Measurements from ENCODE around the gene IFNL2. TPM values are rescaled to one million over a fixed set of nuclear protein-coding genes. Genes with fewer than 3 reads are reported as not detected.

IFNL2 gene
- total and polyA plus RNA-seq, 9 donors = not detected

- no peak for DNase-seq
- Histone ChIP-seq H3K27me3 (no peaks in the 10 kb centered on the region), H3K4me3 (no peak overlapping the region), H3K9me3 (no peaks in the 10 kb centered on the region), H3K36me3 (no peaks in the 10 kb centered on the region), H3K4me1 (ENCODE audit: insufficient read depth) (no peaks in the 10 kb centered on the region), H3K27ac (no peak overlapping the region)
- no peak for TF ChIP-seq EP300 (IDR thresholded peaks at IDR 0.05)
- TF ChIP-seq CTCF (IDR thresholded peaks at IDR 0.05) = no peak
- TF ChIP-seq POLR2A (IDR thresholded peaks at IDR 0.05) = no peak
- intact Hi-C loops (cut with DNase I) = no loop called here
- WGBS, 3 donors = 13 to 34% (median 23%) methylated on average over 49 to 92 of the region's 92 CpGs
These were observed 20.2 kb upstream of the IFNL2 start for GRCh38 chr19:39247701-39248664.

- no peaks in the 10 kb centered on the region for H3K9me3 ChIP-seq
- DNase-seq = no peak
- H3K4me3 ChIP-seq = no peak within 1 kb of the TSS
- 67 to 83% (median 82%) methylated on average over 13 of the region's 13 CpGs for WGBS, 3 donors
- intact Hi-C loops (cut with DNase I) = no loop called here
- no peaks in the 10 kb centered on the region for H3K27me3 ChIP-seq
- no peak within 1 kb of the TSS for H3K27ac ChIP-seq
- no peaks in the 10 kb centered on the region for H3K36me3 ChIP-seq
- no peaks in the 10 kb centered on the region for H3K4me1 ChIP-seq (ENCODE audit: insufficient read depth)
- TF ChIP-seq POLR2A (IDR thresholded peaks at IDR 0.05) (no peak), EP300 (IDR thresholded peaks at IDR 0.05) (no peak), CTCF (IDR thresholded peaks at IDR 0.05) (no peak)
These were observed 19.4 kb upstream of the IFNL2 start, which contains the start of gene IFNL4 for GRCh38 chr19:39248806-39249205. IFNL4 (minus strand) TSS chr19:39248856.

- 43 to 63% (median 51%) methylated on average over 5 of the region's 5 CpGs for WGBS, 3 donors
- TF ChIP-seq POLR2A (IDR thresholded peaks at IDR 0.05) (no peak), CTCF (IDR thresholded peaks at IDR 0.05) (no peak), EP300 (IDR thresholded peaks at IDR 0.05) (no peak)
- Histone ChIP-seq H3K4me3 (no peak overlapping the region), H3K27ac (no peak overlapping the region), H3K9me3 (no peaks in the 10 kb centered on the region), H3K27me3 (no peaks in the 10 kb centered on the region), H3K36me3 (no peaks in the 10 kb centered on the region), H3K4me1 (ENCODE audit: insufficient read depth) (no peaks in the 10 kb centered on the region)
- no peak for DNase-seq
- intact Hi-C loops (cut with DNase I) = no loop called here
These were observed 17.1 kb upstream of the IFNL2 start for GRCh38 chr19:39251081-39251480.

GRCh38 chr19:39251846-39252245 is 16.4 kb upstream of the IFNL2 start:
- H3K27ac ChIP-seq = no peak overlapping the region
- intact Hi-C loops (cut with DNase I) = no loop called here
- 38 to 54% (median 51%) methylated on average over 3 of the region's 3 CpGs for WGBS, 3 donors

More at GRCh38 chr19:39251846-39252245, 16.4 kb upstream of the IFNL2 start:
- no peaks in the 10 kb centered on the region for H3K4me1 ChIP-seq (ENCODE audit: insufficient read depth)
- peaks cover 0 to 4% of the 10 kb centered on the region in 2 donors for H3K9me3 ChIP-seq
- no peak overlapping the region for H3K4me3 ChIP-seq
- no peaks in the 10 kb centered on the region for H3K36me3 ChIP-seq
- TF ChIP-seq CTCF (IDR thresholded peaks at IDR 0.05) (no peak), EP300 (IDR thresholded peaks at IDR 0.05) (no peak)
- H3K27me3 ChIP-seq = no peaks in the 10 kb centered on the region
- no peak for DNase-seq
